Caco-2 (cell line): Measurements from ENCODE around the gene ABCA7. TPM values are rescaled to one million over a fixed set of nuclear protein-coding genes. Genes with fewer than 3 reads are reported as not detected.

Experiments
- BruUV-seq: library from RNA; stranded (reverse); fragments of 400-500 nt; replicated peaks from 2 replicates; lab custom pipeline; 2021; lab: Mats Ljungman, UMichigan
- CTCF ChIA-PET: fragments of 300-600 bp; sonication (Branson Sonifier 250); formaldehyde crosslinking; loops from one replicate; lab custom pipeline; 2022; ENCODE audit warnings: antibody characterized with exemption; lab: Charles Lee
- POLR2A ChIA-PET: fragments of 300-600 bp; sonication (Branson Sonifier 250); formaldehyde crosslinking; loops from one replicate; lab custom pipeline; 2022; ENCODE audit warnings: antibody characterized with exemption; lab: Charles Lee
- DNase-seq, 2 experiments: peaks; one replicate each; pipeline versions ENCODE4 v3.0.0 to v3.0.0-alpha.2; 2020 to 2022
- H3K27me3 ChIP-seq: replicated peaks from 2 replicates; pipeline ENCODE4 v1.6.0; 2011; ENCODE audit warnings: low read length; ENCODE audit not compliant: control insufficient read depth, insufficient read depth
- H3K36me3 ChIP-seq: 2 replicates; pipeline ENCODE4 v1.5.1; 2011; ENCODE audit warnings: low read length; ENCODE audit not compliant: control insufficient read depth, insufficient read depth
- H3K4me1 ChIP-seq: fragments of 250-450 bp; sonication (Bioruptor Pico); 2 replicates; pipeline ENCODE4 v1.5.1; 2020; ENCODE audit warnings: mild to moderate bottlenecking
- H3K4me3 ChIP-seq: 2 replicates; pipeline ENCODE4 v1.5.1; 2011; ENCODE audit warnings: low read depth, mild to moderate bottlenecking, control low read depth, low read length
- H3K9me3 ChIP-seq: fragments of 250-450 bp; sonication (Bioruptor Pico); 2 replicates; pipeline ENCODE4 v1.5.1; 2020; ENCODE audit warnings: mild to moderate bottlenecking, moderate library complexity
- H3K27ac Mint-ChIP-seq: one replicate; pipeline ENCODE4 v1.8.0; 2022; ENCODE audit warnings: mixed read lengths; ENCODE audit not compliant: unreplicated experiment
- H3K27me3 Mint-ChIP-seq: one replicate; pipeline ENCODE4 v1.8.0; 2022; ENCODE audit warnings: mixed read lengths; ENCODE audit not compliant: insufficient read depth, unreplicated experiment
- H3K36me3 Mint-ChIP-seq: one replicate; pipeline ENCODE4 v1.8.0; 2022; ENCODE audit warnings: mild to moderate bottlenecking, mixed read lengths; ENCODE audit not compliant: insufficient read depth, unreplicated experiment
- H3K4me1 Mint-ChIP-seq: one replicate; pipeline ENCODE4 v1.8.0; 2022; ENCODE audit warnings: low read depth, mixed read lengths; ENCODE audit not compliant: unreplicated experiment
- H3K4me3 Mint-ChIP-seq: one replicate; pipeline ENCODE4 v1.8.0; 2022; ENCODE audit warnings: mild to moderate bottlenecking, moderate library complexity, mixed read lengths; ENCODE audit not compliant: unreplicated experiment
- H3K9me3 Mint-ChIP-seq: one replicate; pipeline ENCODE4 v1.8.0; 2022; ENCODE audit warnings: mixed read lengths; ENCODE audit not compliant: unreplicated experiment
- CTCF ChIP-seq, 2 experiments: fragments of 200-600 bp in 1 of 2; IDR thresholded peaks; 1 replicate in 1 of 2; 2 replicates in 1 of 2; pipeline versions ENCODE4 v1.5.1 to v1.8.0; 2011 to 2022; ENCODE audit warnings: antibody characterized with exemption in 1 of 2, control low read depth in 1 of 2, inconsistent platforms in 1 of 2, low read depth in 1 of 2, low read length in 1 of 2, mild to moderate bottlenecking in 1 of 2, moderate library complexity in 1 of 2; ENCODE audit not compliant: insufficient read depth in 1 of 2, severe bottlenecking in 1 of 2, unreplicated experiment in 1 of 2
- intact Hi-C: fragments of 100-400 bp; cut with micrococcal nuclease; formaldehyde crosslinking; loops from one replicate; pipeline ENCODE4 v1.10.0; 2022; ENCODE audit not compliant: unreplicated experiment
- total RNA-seq: library from RNA; stranded (reverse); gene quantifications from 2 replicates; pipeline ENCODE4 v1.2.3, GENCODE V29; 2022

ABCA7 gene
- total RNA-seq, 1 experiment from 2014 or later, result 45.9 TPM

GRCh38 chr19:1088416-1089010 is 48.6 kb downstream of the ABCA7 start:
- DNase-seq, result no peak
- intact Hi-C loops, result no loop called here
- Histone ChIP-seq H3K36me3 (no peaks in the 10 kb centered on the region; the same call in 1 of the 2 replicates), H3K27me3 (no peaks in the 10 kb centered on the region), H3K9me3 (no peaks in the 10 kb centered on the region), H3K4me1 (no peaks in the 10 kb centered on the region), H3K4me3 (no peak overlapping the region)
- ChIA-PET POLR2A (no interaction called here), CTCF (no interaction called here)
- no peak for TF ChIP-seq CTCF (IDR thresholded peaks at IDR 0.05; ENCODE audit: insufficient read depth in 1 of 2, low read depth in 1 of 2, low read length in 1 of 2, severe bottlenecking in 1 of 2, unreplicated experiment in 1 of 2)
- H3K4me1 Mint-ChIP-seq, result no peaks in the 10 kb centered on the region
- no peaks in the 10 kb centered on the region for H3K27me3 Mint-ChIP-seq
- H3K9me3 Mint-ChIP-seq, result no peaks in the 10 kb centered on the region
- no TSS peak for BruUV-seq
- peak overlapping the region; percentile 60 for H3K27ac Mint-ChIP-seq
- H3K36me3 Mint-ChIP-seq, result peaks cover 74% of the 10 kb centered on the region
- no peak overlapping the region for H3K4me3 Mint-ChIP-seq

- H3K9me3 ChIP-seq, result no peaks in the 10 kb centered on the region
- BruUV-seq, result no TSS peak
- no peak overlapping the region for H3K4me3 Mint-ChIP-seq
- no peak overlapping the region for H3K4me3 ChIP-seq
- no peak for TF ChIP-seq CTCF (IDR thresholded peaks at IDR 0.05; ENCODE audit: insufficient read depth in 1 of 2, low read depth in 1 of 2, low read length in 1 of 2, severe bottlenecking in 1 of 2, unreplicated experiment in 1 of 2)
- peaks cover 70% of the 10 kb centered on the region for H3K36me3 Mint-ChIP-seq
- no peak overlapping the region for H3K27ac Mint-ChIP-seq
- no peaks in the 10 kb centered on the region for H3K27me3 Mint-ChIP-seq
- H3K4me1 ChIP-seq, result peaks cover 5% of the 10 kb centered on the region; the same call in 1 of the 2 replicates
- H3K4me1 Mint-ChIP-seq, result no peaks in the 10 kb centered on the region
- POLR2A ChIA-PET, result no interaction called here
- CTCF ChIA-PET, result no interaction called here
- no peaks in the 10 kb centered on the region for H3K9me3 Mint-ChIP-seq
- intact Hi-C loops, result no loop called here
- H3K27me3 ChIP-seq, result no peaks in the 10 kb centered on the region
- no peak for DNase-seq
- H3K36me3 ChIP-seq, result no peaks in the 10 kb centered on the region; the same call in 1 of the 2 replicates
These were observed 49.3 kb downstream of the ABCA7 start for GRCh38 chr19:1089126-1089771.

- peaks cover 5% of the 10 kb centered on the region; the same call in 1 of the 2 replicates for H3K4me1 ChIP-seq
- CTCF ChIA-PET, result interaction anchor here (0.6 kb wide), 1 partner anchor 10 kb away, joined by 3 read pairs; no protein-coding TSS in a partner anchor
- POLR2A ChIA-PET, result no interaction called here
- no peaks in the 10 kb centered on the region for H3K27me3 ChIP-seq
- no peaks in the 10 kb centered on the region for H3K9me3 ChIP-seq
- Mint-ChIP-seq H3K27ac (no peak overlapping the region), H3K4me3 (no peak overlapping the region), H3K4me1 (no peaks in the 10 kb centered on the region), H3K36me3 (peaks cover 67% of the 10 kb centered on the region), H3K9me3 (no peaks in the 10 kb centered on the region), H3K27me3 (no peaks in the 10 kb centered on the region)
- H3K36me3 ChIP-seq, result no peaks in the 10 kb centered on the region; the same call in 1 of the 2 replicates
- no peak overlapping the region for H3K4me3 ChIP-seq
- intact Hi-C loops, result no loop called here
- no TSS peak for BruUV-seq
- TF ChIP-seq CTCF (IDR thresholded peaks at IDR 0.05; ENCODE audit: insufficient read depth in 1 of 2, low read depth in 1 of 2, low read length in 1 of 2, severe bottlenecking in 1 of 2, unreplicated experiment in 1 of 2), result no peak
- no peak for DNase-seq
These were observed 50.0 kb downstream of the ABCA7 start for GRCh38 chr19:1089891-1090290.
